AG04449 (cell line): ENCODE data around the gene TRAPPC5.

ENCODE experiments used
- CTCF ChIA-PET: fragments of 350-600 bp; formaldehyde crosslinking; extraction: SDS; loops from one replicate; lab custom pipeline; 2021; ENCODE audit warnings: antibody characterized with exemption; lab: Yijun Ruan, JAX
- POLR2A ChIA-PET: fragments of 400-600, 350-600 bp; formaldehyde crosslinking; extraction: SDS; loops from one replicate; lab custom pipeline; 2020; ENCODE audit warnings: antibody characterized with exemption, inconsistent platforms; lab: Yijun Ruan, JAX
- DNase-seq: peaks from one replicate; pipeline ENCODE4 v3.0.0-alpha.2; 2010; ENCODE audit warnings: low read depth, low spot score
- H3K4me3 ChIP-seq: 2 replicates; pipeline ENCODE4 v1.5.1; 2011; ENCODE audit warnings: low read depth, mild to moderate bottlenecking, control low read depth, low read length
- CTCF ChIP-seq: IDR thresholded peaks from one replicate; pipeline ENCODE4 v1.5.1; 2011; ENCODE audit warnings: mild to moderate bottlenecking, moderate library complexity, low read length, control low read depth, inconsistent platforms; ENCODE audit not compliant: insufficient read depth; ENCODE audit errors: missing control alignments

TRAPPC5 gene

GRCh38 chr19:7716762-7717161 is 36.1 kb downstream of the TRAPPC5 start:
- DNase-seq, result no peak
- POLR2A ChIA-PET, result no interaction called here
- TF ChIP-seq CTCF, result no peak
- no peak overlapping the region for H3K4me3 ChIP-seq
- CTCF ChIA-PET, result interaction anchor here (1.4 kb wide), 2 partner anchors 36 to 83 kb away, joined by 3 to 5 read pairs; partner anchors contain the start of gene TRAPPC5

- ChIA-PET POLR2A (no interaction called here), CTCF (no interaction called here)
- DNase-seq, result no peak
- no peak for TF ChIP-seq CTCF
- H3K4me3 ChIP-seq, result no peak overlapping the region
Measured at GRCh38 chr19:7718668-7719067, 38.0 kb downstream of the TRAPPC5 start.

- H3K4me3 ChIP-seq, result no peak overlapping the region
- TF ChIP-seq CTCF, result no peak
- CTCF ChIA-PET, result interaction anchor here (1.0 to 1.4 kb wide), 2 partner anchors 39 to 152 kb away, joined by 4 to 5 read pairs; partner anchors contain the start of gene TRAPPC5
Measured at GRCh38 chr19:7720351-7720750, 39.7 kb downstream of the TRAPPC5 start.

GRCh38 chr19:7722231-7722651 is 41.6 kb downstream of the TRAPPC5 start:
- DNase-seq, result no peak
- ChIA-PET CTCF (interaction anchor here (1.0 kb wide), 1 partner anchor 42 kb away, joined by 3 read pairs; the partner anchor contains the start of gene TRAPPC5), POLR2A (no interaction called here)
- TF ChIP-seq CTCF, result no peak
- no peak overlapping the region for H3K4me3 ChIP-seq

More at GRCh38 chr19:7720351-7720750, 39.7 kb downstream of the TRAPPC5 start:
- POLR2A ChIA-PET, result no interaction called here
- no peak for DNase-seq

- TF ChIP-seq CTCF, result no peak
- CTCF ChIA-PET, result interaction anchor here (1.2 kb wide), 1 partner anchor 74 kb away, joined by 5 read pairs; no protein-coding TSS in a partner anchor
- no peak for DNase-seq
- H3K4me3 ChIP-seq, result no peak overlapping the region
- POLR2A ChIA-PET, result no interaction called here
Measured at GRCh38 chr19:7725791-7726190, 45.2 kb downstream of the TRAPPC5 start.

GRCh38 chr19:7729211-7729610 is 48.6 kb downstream of the TRAPPC5 start:
- CTCF ChIA-PET, result interaction anchor here (1.2 kb wide), 1 partner anchor 48 kb away, joined by 4 read pairs; the partner anchor contains the start of gene TRAPPC5
- H3K4me3 ChIP-seq, result no peak overlapping the region
- POLR2A ChIA-PET, result no interaction called here

More at GRCh38 chr19:7729211-7729610, 48.6 kb downstream of the TRAPPC5 start:
- DNase-seq, result no peak
- TF ChIP-seq CTCF, result no peak
